ENCODE data around the gene CBX1.

The CBX1 gene

DNA sequence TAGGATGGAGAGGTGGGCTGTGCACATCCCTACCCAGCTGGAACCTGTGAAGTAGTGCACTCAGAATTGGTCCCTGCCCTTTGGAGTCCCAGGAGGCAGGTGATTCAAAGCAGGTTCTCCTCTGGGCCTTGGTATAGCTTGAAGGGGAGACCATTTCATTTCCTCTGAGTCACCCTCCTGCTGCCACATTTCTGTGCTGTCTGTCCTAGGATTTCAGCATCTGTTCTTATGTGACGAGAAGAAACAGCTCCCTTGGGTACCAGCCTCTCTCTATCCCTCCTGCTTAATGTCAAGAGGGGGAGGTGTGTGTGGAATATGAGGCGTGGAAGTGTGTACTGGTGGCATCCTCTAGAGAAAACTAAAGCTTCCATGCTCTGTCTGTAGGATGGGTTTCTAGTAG is 58.1 kb downstream of the CBX1 start:
- Histone ChIP-seq H3K4me3 (ENCODE audit: insufficient read depth in 1 of 2, low read depth in 1 of 2, low read length in 2 of 2) (no peak overlapping the region), H3K4me2 (ENCODE audit: low read length, poor library complexity, severe bottlenecking) (no peak overlapping the region), H2AFZ (ENCODE audit: low read depth, low read length) (no peak overlapping the region), H2BK12ac (ENCODE audit: low read length in 2 of 2) (no peak overlapping the region), H3K4ac (ENCODE audit: low read depth in 1 of 2, low read length in 2 of 2) (no peak overlapping the region), H4K91ac (ENCODE audit: low read length) (no peak overlapping the region), H3K9ac (ENCODE audit: low read length) (peak overlapping the region; percentile 0), H3K9me3 (ENCODE audit: control insufficient read depth, low read length) (no peaks in the 10 kb centered on the region), H3K27ac (ENCODE audit: low read length, poor library complexity, severe bottlenecking) (no peak overlapping the region), H3K36me3 (ENCODE audit: control insufficient read depth in 1 of 2, insufficient read depth in 2 of 2, low read depth in 1 of 2, low read length in 2 of 2) (peaks cover 0 to 4% of the 10 kb centered on the region in 2 experiments), H3K4me1 (ENCODE audit: control insufficient read depth, insufficient read depth, low read depth, low read length) (peaks cover 5% of the 10 kb centered on the region), H3K23ac (ENCODE audit: low read length in 2 of 2) (no peak overlapping the region), H2AK5ac (ENCODE audit: low read length, severe bottlenecking) (no peak overlapping the region), H2BK120ac (ENCODE audit: low read depth, low read length) (no peak overlapping the region), H2BK15ac (ENCODE audit: low read depth, poor library complexity, severe bottlenecking) (no peak overlapping the region), H3K14ac (ENCODE audit: low read length in 2 of 2) (no peak overlapping the region), H3K18ac (ENCODE audit: low read depth in 1 of 2, low read length in 2 of 2) (no peak overlapping the region), H3K27me3 (ENCODE audit: control insufficient read depth in 1 of 2, insufficient read depth in 1 of 2, low read length in 2 of 2) (no peaks in the 10 kb centered on the region), H3K79me1 (replicated peaks; ENCODE audit: low read length, poor library complexity, severe bottlenecking) (peaks cover 11% of the 10 kb centered on the region), H4K8ac (ENCODE audit: low read length) (no peak overlapping the region), H2BK5ac (ENCODE audit: low read depth, low read length, poor library complexity, severe bottlenecking) (no peak overlapping the region)
- DNase-seq: no peak
- WGBS: 29% methylated on average over 1 of the region's 2 CpGs

DNA sequence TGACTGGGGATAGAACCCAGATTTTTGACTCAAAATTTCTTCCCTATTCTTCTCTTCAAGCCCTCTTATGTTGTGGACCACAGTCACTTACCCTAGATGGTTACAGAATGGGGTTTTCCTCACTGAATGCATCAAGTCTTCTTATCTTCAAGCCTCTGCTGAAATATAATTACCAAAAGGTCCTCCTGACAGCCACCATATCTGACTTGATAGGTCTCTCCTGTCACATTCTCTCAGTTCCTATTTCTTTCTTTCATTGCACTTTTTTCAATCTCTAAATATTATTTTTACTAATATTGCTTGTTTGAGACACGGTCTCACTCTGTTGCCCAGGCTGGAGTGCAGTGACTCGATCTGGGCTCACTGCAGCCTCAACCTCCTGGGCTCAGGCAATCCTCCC is 62.6 kb downstream of the CBX1 start:
- no peak overlapping the region for H3K23ac ChIP-seq (ENCODE audit: low read length in 2 of 2)
- H2BK15ac ChIP-seq (ENCODE audit: low read depth, poor library complexity, severe bottlenecking): no peak overlapping the region
- H3K9ac ChIP-seq (ENCODE audit: low read length): no peak overlapping the region
- no peak overlapping the region for H2AK5ac ChIP-seq (ENCODE audit: low read length, severe bottlenecking)
- peaks cover 3% of the 10 kb centered on the region for H3K79me1 ChIP-seq (replicated peaks; ENCODE audit: low read length, poor library complexity, severe bottlenecking)
- H3K27ac ChIP-seq (ENCODE audit: low read length, poor library complexity, severe bottlenecking): no peak overlapping the region
- no peak overlapping the region for H3K4me2 ChIP-seq (ENCODE audit: low read length, poor library complexity, severe bottlenecking)
- no peaks in the 10 kb centered on the region for H3K27me3 ChIP-seq (ENCODE audit: control insufficient read depth in 1 of 2, insufficient read depth in 1 of 2, low read length in 2 of 2)
- no peak overlapping the region for H2BK5ac ChIP-seq (ENCODE audit: low read depth, low read length, poor library complexity, severe bottlenecking)
- WGBS: 98% methylated on average over 2 of the region's 2 CpGs
- H2AFZ ChIP-seq (ENCODE audit: low read depth, low read length): no peak overlapping the region
- no peak overlapping the region for H4K8ac ChIP-seq (ENCODE audit: low read length)
- H3K4me3 ChIP-seq (ENCODE audit: insufficient read depth in 1 of 2, low read depth in 1 of 2, low read length in 2 of 2): no peak overlapping the region
- no peak overlapping the region for H2BK120ac ChIP-seq (ENCODE audit: low read depth, low read length)
- peaks cover 13% of the 10 kb centered on the region for H3K4me1 ChIP-seq (ENCODE audit: control insufficient read depth, insufficient read depth, low read depth, low read length)
- no peak overlapping the region for H3K14ac ChIP-seq (ENCODE audit: low read length in 2 of 2)
- no peaks in the 10 kb centered on the region for H3K9me3 ChIP-seq (ENCODE audit: control insufficient read depth, low read length)
- no peak overlapping the region for H3K4ac ChIP-seq (ENCODE audit: low read depth in 1 of 2, low read length in 2 of 2)
- no peak overlapping the region for H2BK12ac ChIP-seq (ENCODE audit: low read length in 2 of 2)
- H4K91ac ChIP-seq (ENCODE audit: low read length): no peak overlapping the region
- peaks cover 2 to 9% of the 10 kb centered on the region in 2 experiments for H3K36me3 ChIP-seq (ENCODE audit: control insufficient read depth in 1 of 2, insufficient read depth in 2 of 2, low read depth in 1 of 2, low read length in 2 of 2)
- no peak overlapping the region for H3K18ac ChIP-seq (ENCODE audit: low read depth in 1 of 2, low read length in 2 of 2)
- DNase-seq: no peak

DNA sequence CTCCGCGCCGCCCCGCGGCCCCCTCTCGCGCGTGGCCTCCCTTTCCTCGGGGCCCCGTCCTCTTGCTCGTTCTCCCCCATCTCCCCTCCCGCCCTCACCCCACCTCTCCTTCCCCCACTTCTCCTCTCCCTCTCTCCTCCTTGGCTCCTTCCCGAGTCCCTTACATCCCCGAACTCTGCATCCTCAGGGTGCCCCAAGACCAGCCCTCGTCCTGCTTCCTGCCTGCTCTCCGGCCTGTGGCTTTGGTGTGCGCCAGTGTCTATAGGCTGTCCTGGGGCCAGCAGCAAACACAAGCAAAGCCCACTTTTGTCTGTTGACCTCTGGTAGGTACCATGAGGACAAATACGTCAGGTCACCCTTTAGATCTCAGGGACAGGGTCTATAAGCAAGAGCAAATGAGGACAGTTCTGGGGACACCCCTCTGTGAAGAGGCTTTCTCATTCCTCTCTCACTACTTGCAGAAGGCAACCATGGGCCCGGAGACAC is 63.4 kb downstream of the CBX1 start:
- no peak overlapping the region for H3K27ac ChIP-seq (ENCODE audit: low read length, poor library complexity, severe bottlenecking)

DNA sequence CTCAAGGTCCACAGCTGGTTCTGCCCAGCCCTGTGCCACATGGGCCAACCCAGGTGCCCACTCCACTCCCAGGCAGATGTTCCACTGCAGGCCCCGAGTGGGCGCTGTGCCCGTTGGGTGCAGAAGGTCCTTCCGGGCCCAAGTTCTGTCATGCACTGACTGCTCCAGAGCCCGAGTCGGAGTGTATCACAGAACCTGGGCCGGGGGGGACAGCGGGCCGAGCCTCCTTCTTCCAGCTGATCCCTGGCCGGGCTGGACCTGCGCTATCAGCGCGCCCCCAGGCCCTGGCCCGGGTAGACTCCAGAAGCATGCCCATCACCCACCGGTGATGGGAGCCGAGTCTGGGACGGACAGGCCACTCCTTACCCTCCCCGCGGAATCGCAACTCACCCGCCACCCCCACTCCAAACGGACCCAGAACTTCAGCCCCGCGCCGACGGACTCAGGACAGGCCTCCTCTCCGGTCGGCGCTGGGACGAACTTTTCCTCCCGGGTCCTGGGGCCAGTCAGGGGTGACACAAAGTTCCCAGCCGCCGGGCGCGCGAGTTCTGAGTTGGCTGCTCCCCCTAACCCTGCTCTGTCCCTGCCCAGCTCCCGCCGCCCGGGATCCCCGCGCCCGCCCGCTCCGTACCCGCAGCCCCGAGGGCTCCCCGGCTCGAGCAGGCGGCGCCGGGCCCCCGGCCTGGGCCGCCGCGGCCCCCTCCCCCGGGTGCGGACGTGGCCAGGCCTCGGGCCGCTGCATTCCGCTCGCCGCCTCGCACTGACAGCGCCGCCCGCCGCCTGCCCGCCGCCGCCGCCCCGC is 64.0 kb downstream of the CBX1 start, which contains the start of gene COPZ2:
Gene COPZ2, minus strand, starts transcription at position 762 of the 802 bp plus-strand sequence. Its CDS starts 20 bp downstream, at position 742.
- Histone ChIP-seq H3K4ac (ENCODE audit: low read depth in 1 of 2, low read length in 2 of 2) (peak within 1 kb of the TSS; percentile 80 to 93), H4K8ac (ENCODE audit: low read length) (peak within 1 kb of the TSS; percentile 78), H3K79me1 (replicated peaks; ENCODE audit: low read length, poor library complexity, severe bottlenecking) (peaks cover 3% of the 10 kb centered on the region), H3K9ac (ENCODE audit: low read length) (peak within 1 kb of the TSS; percentile 93), H4K91ac (ENCODE audit: low read length) (peak within 1 kb of the TSS; percentile 88), H3K27me3 (ENCODE audit: control insufficient read depth in 1 of 2, insufficient read depth in 1 of 2, low read length in 2 of 2) (no peaks in the 10 kb centered on the region), H3K18ac (ENCODE audit: low read depth in 1 of 2, low read length in 2 of 2) (peak within 1 kb of the TSS; percentile 97), H3K23ac (ENCODE audit: low read length in 2 of 2) (peak within 1 kb of the TSS in 1 of 2 experiments; percentile 97), H3K4me1 (ENCODE audit: control insufficient read depth, insufficient read depth, low read depth, low read length) (peaks cover 13% of the 10 kb centered on the region), H3K36me3 (ENCODE audit: control insufficient read depth in 1 of 2, insufficient read depth in 2 of 2, low read depth in 1 of 2, low read length in 2 of 2) (peaks cover 10 to 24% of the 10 kb centered on the region in 2 experiments), H3K4me2 (ENCODE audit: low read length, poor library complexity, severe bottlenecking) (peak within 1 kb of the TSS; percentile 83), H3K27ac (ENCODE audit: low read length, poor library complexity, severe bottlenecking) (no peak within 1 kb of the TSS), H2BK15ac (ENCODE audit: low read depth, poor library complexity, severe bottlenecking) (peak within 1 kb of the TSS; percentile 95), H3K9me3 (ENCODE audit: control insufficient read depth, low read length) (no peaks in the 10 kb centered on the region), H3K4me3 (ENCODE audit: insufficient read depth in 1 of 2, low read depth in 1 of 2, low read length in 2 of 2) (peak within 1 kb of the TSS; percentile 64 to 86), H2BK120ac (ENCODE audit: low read depth, low read length) (peak within 1 kb of the TSS; percentile 82), H2AK5ac (ENCODE audit: low read length, severe bottlenecking) (peak within 1 kb of the TSS; percentile 79), H2BK12ac (ENCODE audit: low read length in 2 of 2) (peak within 1 kb of the TSS; percentile 55 to 99), H2AFZ (ENCODE audit: low read depth, low read length) (peak within 1 kb of the TSS; percentile 75), H3K14ac (ENCODE audit: low read length in 2 of 2) (peak within 1 kb of the TSS; percentile 92 to 94), H2BK5ac (ENCODE audit: low read depth, low read length, poor library complexity, severe bottlenecking) (peak within 1 kb of the TSS; percentile 24)
- peak; percentile 62 for DNase-seq
- WGBS: 5% methylated on average over 50 of the region's 73 CpGs

More for the DNA sequence above, 63.4 kb downstream of the CBX1 start:
- Histone ChIP-seq H2AFZ (ENCODE audit: low read depth, low read length) (peak overlapping the region; percentile 74), H2AK5ac (ENCODE audit: low read length, severe bottlenecking) (no peak overlapping the region), H3K4me2 (ENCODE audit: low read length, poor library complexity, severe bottlenecking) (peak overlapping the region; percentile 48), H2BK5ac (ENCODE audit: low read depth, low read length, poor library complexity, severe bottlenecking) (no peak overlapping the region), H3K79me1 (replicated peaks; ENCODE audit: low read length, poor library complexity, severe bottlenecking) (peaks cover 3% of the 10 kb centered on the region), H4K8ac (ENCODE audit: low read length) (peak overlapping the region; percentile 67), H3K9me3 (ENCODE audit: control insufficient read depth, low read length) (no peaks in the 10 kb centered on the region), H3K27me3 (ENCODE audit: control insufficient read depth in 1 of 2, insufficient read depth in 1 of 2, low read length in 2 of 2) (no peaks in the 10 kb centered on the region), H2BK12ac (ENCODE audit: low read length in 2 of 2) (peak overlapping the region; percentile 55 to 99), H3K4me3 (ENCODE audit: insufficient read depth in 1 of 2, low read depth in 1 of 2, low read length in 2 of 2) (peak overlapping the region; percentile 64 to 67), H3K23ac (ENCODE audit: low read length in 2 of 2) (peak overlapping the region in 1 of 2 experiments; percentile 97), H3K18ac (ENCODE audit: low read depth in 1 of 2, low read length in 2 of 2) (peak overlapping the region; percentile 90 to 97), H3K4me1 (ENCODE audit: control insufficient read depth, insufficient read depth, low read depth, low read length) (peaks cover 13% of the 10 kb centered on the region), H3K36me3 (ENCODE audit: control insufficient read depth in 1 of 2, insufficient read depth in 2 of 2, low read depth in 1 of 2, low read length in 2 of 2) (peaks cover 9 to 17% of the 10 kb centered on the region in 2 experiments), H4K91ac (ENCODE audit: low read length) (peak overlapping the region; percentile 23), H3K14ac (ENCODE audit: low read length in 2 of 2) (peak overlapping the region in 1 of 2 experiments; percentile 66), H2BK120ac (ENCODE audit: low read depth, low read length) (no peak overlapping the region), H2BK15ac (ENCODE audit: low read depth, poor library complexity, severe bottlenecking) (no peak overlapping the region), H3K4ac (ENCODE audit: low read depth in 1 of 2, low read length in 2 of 2) (peak overlapping the region; percentile 29 to 93), H3K9ac (ENCODE audit: low read length) (peak overlapping the region; percentile 77)
- DNase-seq: peak; percentile 22
- 10% methylated on average over 19 of the region's 19 CpGs for WGBS

Measured in mesenchymal stem cell (in vitro differentiated cells and primary cell).